ENCODE data around the gene ZNF567.

The ZNF567 gene

GRCh38 chr19:36750066-36750691 lies 62.8 kb downstream of the ZNF567 start:
- no peak for DNase-seq (ENCODE audit: low read depth in 3 of 3, low spot score in 1 of 3)
